IPS-15b (cell line): ENCODE results near the gene SLC50A1.

Source experiments
- H3K27me3 ChIP-seq: one replicate; pipeline ENCODE4 v1.6.1; 2013; ENCODE audit warnings: low read length; ENCODE audit not compliant: control insufficient read depth, insufficient read depth
- H3K36me3 ChIP-seq: one replicate; pipeline ENCODE4 v1.6.1; 2013; ENCODE audit warnings: low read length; ENCODE audit not compliant: control insufficient read depth, insufficient read depth
- H3K4me1 ChIP-seq: one replicate; pipeline ENCODE4 v1.6.1; 2013; ENCODE audit warnings: mild to moderate bottlenecking, low read length; ENCODE audit not compliant: control insufficient read depth, insufficient read depth
- H3K4me3 ChIP-seq: one replicate; pipeline ENCODE4 v1.5.1; 2013; ENCODE audit warnings: low read depth, low read length
- H3K9ac ChIP-seq: one replicate; pipeline ENCODE4 v1.6.1; 2013; ENCODE audit warnings: low read depth, mild to moderate bottlenecking, low read length
- H3K9me3 ChIP-seq: one replicate; pipeline ENCODE4 v1.6.1; 2013; ENCODE audit warnings: mild to moderate bottlenecking, low read length; ENCODE audit not compliant: control insufficient read depth, insufficient read depth

SLC50A1 gene

GRCh38 chr1:155175927-155176371 lies 40.3 kb downstream of the SLC50A1 start:
- Histone ChIP-seq H3K4me1 (peaks cover 4% of the 10 kb centered on the region), H3K4me3 (no peak overlapping the region)

DNA sequence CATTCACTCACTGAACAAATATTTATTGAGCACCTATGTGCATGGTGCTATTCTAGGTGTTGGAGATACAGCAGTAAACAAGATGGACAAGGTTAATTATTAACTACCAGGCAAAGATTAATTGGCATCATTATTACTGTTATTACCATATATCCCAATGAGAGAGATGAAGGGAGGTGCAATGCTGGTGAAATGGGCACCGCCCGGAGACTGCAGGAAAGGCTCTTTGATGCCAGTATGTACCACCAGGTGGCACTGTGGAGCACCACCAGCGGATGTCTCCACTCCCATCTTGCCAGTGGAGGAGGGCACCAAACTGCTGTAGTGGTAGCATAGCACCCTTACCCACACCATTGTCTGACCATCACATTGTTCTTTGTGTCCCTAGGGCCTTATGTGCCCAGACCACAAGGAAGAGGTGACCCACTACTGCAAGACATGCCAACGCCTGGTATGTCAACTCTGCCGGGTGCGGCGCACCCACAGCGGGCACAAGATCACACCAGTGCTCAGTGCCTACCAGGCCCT lies 41.0 kb downstream of the SLC50A1 start:
- no peak overlapping the region for H3K9ac ChIP-seq
- H3K9me3 ChIP-seq = no peaks in the 10 kb centered on the region
- H3K27me3 ChIP-seq = no peaks in the 10 kb centered on the region
- no peak overlapping the region for H3K4me3 ChIP-seq
- H3K4me1 ChIP-seq = peaks cover 4% of the 10 kb centered on the region
- H3K36me3 ChIP-seq = peaks cover 32% of the 10 kb centered on the region

More at GRCh38 chr1:155175927-155176371, 40.3 kb downstream of the SLC50A1 start:
- H3K27me3 ChIP-seq = no peaks in the 10 kb centered on the region
- no peak overlapping the region for H3K9ac ChIP-seq
- peaks cover 32% of the 10 kb centered on the region for H3K36me3 ChIP-seq
- no peaks in the 10 kb centered on the region for H3K9me3 ChIP-seq

DNA sequence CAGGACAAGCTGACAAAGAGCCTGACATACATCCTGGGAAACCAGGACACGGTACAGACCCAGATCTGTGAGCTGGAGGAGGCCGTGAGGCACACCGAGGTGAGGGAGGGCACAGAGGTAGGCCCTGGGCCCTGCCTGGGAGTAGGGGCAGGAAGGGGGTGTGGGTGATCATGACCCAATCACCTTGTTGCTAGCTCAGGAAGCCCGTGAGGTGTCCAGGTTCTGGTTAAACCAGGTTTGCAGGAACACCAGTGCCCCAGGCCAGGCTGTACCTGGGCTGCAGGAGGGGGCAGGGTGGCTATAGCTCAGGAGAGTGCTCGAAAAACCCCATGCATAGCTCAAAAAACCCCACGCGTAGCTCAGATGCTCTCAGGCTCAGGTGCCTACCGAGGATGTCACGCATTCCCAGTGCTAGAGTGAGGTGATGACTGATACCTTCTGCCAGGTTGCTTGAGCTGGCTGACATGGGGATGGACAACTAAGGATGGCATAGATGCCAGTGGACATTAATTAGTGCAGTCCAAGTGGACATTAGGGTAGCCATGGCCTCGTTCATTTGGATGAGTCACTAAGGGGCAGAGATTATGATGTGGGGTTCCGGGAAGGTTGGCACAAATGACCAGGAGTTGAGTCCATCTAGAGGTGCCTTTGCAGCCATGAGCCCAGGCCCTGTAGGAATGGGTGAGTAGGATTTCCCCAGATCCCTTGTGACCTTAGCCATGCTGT lies 41.7 kb downstream of the SLC50A1 start:
- Histone ChIP-seq H3K27me3 (no peaks in the 10 kb centered on the region), H3K4me3 (no peak overlapping the region), H3K4me1 (peaks cover 4% of the 10 kb centered on the region), H3K9ac (no peak overlapping the region), H3K36me3 (peaks cover 32% of the 10 kb centered on the region), H3K9me3 (no peaks in the 10 kb centered on the region)

DNA sequence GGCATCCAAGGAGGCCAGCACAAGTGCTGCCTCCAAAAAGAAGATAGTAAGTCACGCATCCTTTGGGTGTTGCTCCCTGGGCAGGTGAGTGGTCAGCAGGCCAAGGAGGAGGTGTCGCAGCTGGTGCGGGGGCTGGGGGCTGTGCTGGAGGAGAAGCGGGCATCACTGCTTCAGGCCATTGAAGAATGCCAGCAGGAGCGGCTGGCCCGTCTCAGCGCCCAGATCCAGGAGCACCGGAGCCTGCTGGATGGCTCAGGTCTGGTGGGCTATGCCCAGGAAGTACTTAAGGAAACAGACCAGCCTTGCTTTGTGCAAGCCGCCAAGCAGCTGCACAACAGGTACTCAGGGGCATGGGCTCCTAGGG lies 42.2 kb downstream of the SLC50A1 start:
- no peak overlapping the region for H3K9ac ChIP-seq
- H3K4me1 ChIP-seq = peaks cover 4% of the 10 kb centered on the region
- H3K27me3 ChIP-seq = no peaks in the 10 kb centered on the region
- H3K4me3 ChIP-seq = no peak overlapping the region
- peaks cover 32% of the 10 kb centered on the region for H3K36me3 ChIP-seq
- no peaks in the 10 kb centered on the region for H3K9me3 ChIP-seq

DNA sequence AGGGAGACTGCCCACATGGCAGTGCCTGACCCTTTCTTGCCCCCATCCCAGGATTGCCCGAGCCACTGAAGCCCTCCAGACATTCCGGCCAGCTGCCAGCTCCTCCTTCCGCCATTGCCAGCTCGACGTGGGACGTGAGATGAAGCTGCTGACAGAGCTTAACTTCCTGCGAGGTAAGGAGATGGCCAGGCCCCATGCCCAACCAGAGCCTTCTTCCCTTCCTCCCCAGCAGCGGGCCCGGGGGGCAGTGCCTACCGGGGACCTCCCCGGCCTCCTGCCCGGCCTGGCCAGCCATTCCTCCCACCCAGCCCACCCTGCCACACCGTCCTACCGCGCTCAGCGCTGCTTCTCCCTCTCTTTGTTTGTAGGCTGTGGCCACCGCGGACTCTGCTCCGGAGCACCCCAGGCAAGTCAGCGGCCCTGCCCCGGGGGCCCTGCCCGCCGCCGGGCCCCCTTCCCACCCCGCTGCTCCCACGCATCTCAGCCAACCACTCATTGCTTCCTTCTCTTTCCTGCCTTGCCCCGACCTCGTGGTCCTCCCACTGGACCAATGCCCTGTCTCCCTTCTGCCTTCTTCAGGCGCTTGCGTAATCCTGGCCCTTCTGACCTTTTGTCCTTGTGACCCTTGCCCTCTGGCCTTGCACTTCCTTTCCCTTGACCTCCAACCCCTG lies 42.9 kb downstream of the SLC50A1 start:
- Histone ChIP-seq H3K36me3 (peaks cover 32% of the 10 kb centered on the region), H3K9ac (no peak overlapping the region), H3K9me3 (no peaks in the 10 kb centered on the region), H3K27me3 (no peaks in the 10 kb centered on the region), H3K4me1 (peaks cover 4% of the 10 kb centered on the region), H3K4me3 (no peak overlapping the region)

- H3K27me3 ChIP-seq = no peaks in the 10 kb centered on the region
- peaks cover 39% of the 10 kb centered on the region for H3K36me3 ChIP-seq
- H3K9me3 ChIP-seq = no peaks in the 10 kb centered on the region
- H3K9ac ChIP-seq = no peak overlapping the region
- H3K4me1 ChIP-seq = peaks cover 4% of the 10 kb centered on the region
- no peak overlapping the region for H3K4me3 ChIP-seq
Observed at GRCh38 chr1:155179112-155180031, 43.7 kb downstream of the SLC50A1 start.

- no peaks in the 10 kb centered on the region for H3K27me3 ChIP-seq
- H3K4me1 ChIP-seq = peaks cover 7% of the 10 kb centered on the region
- H3K9ac ChIP-seq = no peak overlapping the region
- H3K36me3 ChIP-seq = peaks cover 41% of the 10 kb centered on the region
- no peaks in the 10 kb centered on the region for H3K9me3 ChIP-seq
- H3K4me3 ChIP-seq = no peak overlapping the region
Observed at GRCh38 chr1:155181371-155182051, 45.9 kb downstream of the SLC50A1 start.

- Histone ChIP-seq H3K9me3 (no peaks in the 10 kb centered on the region), H3K4me1 (peaks cover 10% of the 10 kb centered on the region), H3K9ac (no peak overlapping the region), H3K36me3 (peaks cover 37% of the 10 kb centered on the region), H3K4me3 (no peak overlapping the region), H3K27me3 (no peaks in the 10 kb centered on the region)
Observed at GRCh38 chr1:155182052-155182550, 46.4 kb downstream of the SLC50A1 start.

DNA sequence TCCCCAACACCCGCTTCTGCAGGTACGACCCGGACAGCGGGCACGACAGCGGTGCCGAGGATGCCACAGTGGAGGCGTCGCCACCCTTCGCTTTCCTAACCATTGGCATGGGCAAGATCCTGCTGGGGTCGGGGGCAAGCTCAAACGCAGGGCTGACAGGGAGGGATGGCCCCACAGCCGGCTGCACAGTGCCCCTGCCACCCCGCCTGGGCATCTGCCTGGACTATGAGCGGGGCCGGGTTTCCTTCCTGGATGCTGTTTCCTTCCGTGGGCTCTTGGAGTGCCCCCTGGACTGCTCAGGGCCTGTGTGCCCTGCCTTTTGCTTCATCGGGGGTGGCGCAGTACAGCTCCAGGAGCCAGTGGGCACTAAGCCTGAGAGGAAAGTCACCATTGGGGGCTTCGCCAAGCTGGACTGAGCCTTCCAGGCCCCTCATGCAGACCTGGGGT lies 48.1 kb downstream of the SLC50A1 start:
- Histone ChIP-seq H3K27me3 (no peaks in the 10 kb centered on the region), H3K9ac (no peak overlapping the region), H3K4me1 (peaks cover 10% of the 10 kb centered on the region), H3K36me3 (peaks cover 23% of the 10 kb centered on the region), H3K9me3 (no peaks in the 10 kb centered on the region), H3K4me3 (no peak overlapping the region)

DNA sequence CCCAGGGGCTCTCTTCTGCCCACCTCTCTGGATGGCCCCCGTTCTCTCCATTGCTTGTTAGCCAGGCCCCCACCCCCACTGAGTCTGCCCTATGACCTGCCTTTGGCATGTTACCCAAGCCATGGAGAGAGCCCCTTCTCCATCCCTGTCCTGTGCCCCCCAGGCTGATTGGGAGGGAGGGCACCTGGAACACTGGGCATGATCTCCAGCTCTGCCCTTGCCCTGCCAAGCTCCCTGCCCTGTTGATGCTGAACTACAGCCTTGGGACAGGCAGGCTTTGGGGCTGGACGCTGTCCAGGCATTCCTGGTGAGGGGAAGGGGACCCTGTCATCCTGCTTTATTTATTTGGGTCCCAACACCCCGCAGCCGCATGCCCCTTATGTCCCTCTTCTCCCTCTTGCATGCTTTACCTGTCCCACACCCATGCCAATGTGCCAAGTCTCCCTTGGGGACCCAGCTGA lies 48.7 kb downstream of the SLC50A1 start:
- H3K36me3 ChIP-seq = peaks cover 17% of the 10 kb centered on the region
- no peak overlapping the region for H3K4me3 ChIP-seq
- no peak overlapping the region for H3K9ac ChIP-seq
- no peaks in the 10 kb centered on the region for H3K9me3 ChIP-seq
- no peaks in the 10 kb centered on the region for H3K27me3 ChIP-seq
- H3K4me1 ChIP-seq = peaks cover 10% of the 10 kb centered on the region
